Panc1 (cell line): ENCODE data around the gene GZMB.

ENCODE experiments used
- CTCF ChIP-seq: fragments of 450-650 bp; IDR thresholded peaks from 2 replicates; pipeline ENCODE4 v1.5.1; 2017; ENCODE audit warnings: mild to moderate bottlenecking
- POLR2AphosphoS5 ChIP-seq: IDR thresholded peaks from 2 replicates; pipeline ENCODE4 v1.6.1; 2012; ENCODE audit warnings: mild to moderate bottlenecking, low read depth, low read length, moderate library complexity
- REST ChIP-seq, 2 experiments: IDR thresholded peaks; 2 replicates each; pipeline ENCODE4 v1.6.1; 2011 to 2012; ENCODE audit warnings: low read depth in 2 of 2, control low read depth in 1 of 2, low read length in 1 of 2, mild to moderate bottlenecking in 1 of 2, moderate library complexity in 1 of 2; ENCODE audit not compliant: insufficient read depth in 1 of 2
- SIN3A ChIP-seq: IDR thresholded peaks from 2 replicates; pipeline ENCODE4 v1.6.1; 2012; ENCODE audit warnings: low read depth, mild to moderate bottlenecking, low read length, moderate library complexity, borderline replicate concordance; ENCODE audit not compliant: insufficient read depth

- TF ChIP-seq CTCF (no peak), REST (IDR thresholded peaks at IDR 0.05; ENCODE audit: insufficient read depth in 1 of 2, low read depth in 2 of 2, low read length in 1 of 2) (no peak), POLR2AphosphoS5 (no peak), SIN3A (no peak)
Measured at GRCh38 chr14:24639905-24640304, 5.9 kb upstream of the GZMB start.
